ENCODE measurements around the gene PALS1. TPM values are rescaled to one million over a fixed set of nuclear protein-coding genes. Genes with fewer than 3 reads are reported as not detected.

Gene PALS1
- total RNA-seq, 2 donors from 2014 or later = 30.6 to 52.3 TPM

Other genes with a start within 250 kb of the PALS1 start
- not detected for gene GARIN2, start 52.0 kb upstream of the PALS1 start, total RNA-seq
- 10 to 100 TPM; 80.3 to 91.2 TPM for gene ATP6V1D, start 118.4 kb downstream of the PALS1 start, total RNA-seq
- 10 to 100 TPM; 58.1 to 66.2 TPM for gene EIF2S1, start 118.9 kb downstream of the PALS1 start, total RNA-seq
- gene PLEK2, start 170.7 kb downstream of the PALS1 start, total RNA-seq = 10 to 100 TPM; 41.7 to 52.2 TPM
- gene TMEM229B, start 247.3 kb downstream of the PALS1 start, total RNA-seq = 10 to 100 TPM in 1 of 2 donors, 1 to 10 TPM in 1; 5.0 to 10.3 TPM